ENCODE measurements around the gene PPIL6. TPM values are rescaled to one million over a fixed set of nuclear protein-coding genes. Genes with fewer than 3 reads are reported as not detected.

The PPIL6 gene
- total RNA-seq, 4 donors from 2014 or later: 2.3 to 7.4 (median 4.1) TPM

DNA sequence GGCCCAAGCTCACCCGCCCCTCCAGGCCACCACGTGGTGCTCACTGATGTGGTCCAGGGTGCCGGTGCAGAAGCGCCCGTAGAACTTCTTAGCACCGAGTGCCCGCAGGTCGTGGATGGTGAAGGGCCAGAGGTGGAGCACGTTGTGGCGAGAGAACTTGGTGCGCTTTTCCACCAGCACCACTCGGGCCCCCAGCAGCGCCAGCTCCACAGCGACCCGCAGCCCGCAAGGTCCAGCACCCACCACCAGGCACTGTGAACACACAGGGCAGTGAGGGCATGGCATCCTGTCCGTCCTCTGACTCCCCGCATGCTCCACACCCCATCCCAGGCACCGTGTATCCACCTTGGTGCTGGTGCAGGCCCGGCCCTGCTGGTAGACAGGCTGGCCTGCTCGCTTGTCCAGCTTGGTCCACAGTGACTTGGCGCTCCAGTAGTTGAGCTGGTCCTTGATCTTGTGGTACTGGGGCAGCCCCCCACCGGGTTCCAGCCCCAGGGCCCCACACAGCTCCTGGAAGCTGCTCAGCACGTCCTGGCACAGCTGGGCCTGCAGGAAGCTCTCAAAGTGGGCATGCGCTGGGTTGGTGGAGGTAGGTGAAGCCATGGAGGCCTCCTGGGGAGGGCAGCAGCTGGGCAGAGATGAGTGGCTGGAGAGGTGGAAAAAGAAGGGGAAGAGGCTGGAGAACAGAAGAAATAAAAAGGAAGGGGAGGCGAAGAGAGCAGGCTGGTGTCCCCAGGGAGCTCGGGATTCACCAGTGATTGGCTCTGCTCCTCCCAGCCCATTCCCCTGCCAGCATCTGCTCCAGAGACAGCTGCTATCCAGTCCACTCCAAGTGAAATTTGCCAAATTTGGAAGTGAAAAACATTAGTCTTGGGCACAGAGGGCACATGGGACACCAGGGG lies 13.4 kb upstream of the PPIL6 start:
- no peak for DNase-seq (ENCODE audit: low spot score)
- ATAC-seq (ENCODE audit: low FRiP score): no peak
- TF ChIP-seq, protein P1, sequence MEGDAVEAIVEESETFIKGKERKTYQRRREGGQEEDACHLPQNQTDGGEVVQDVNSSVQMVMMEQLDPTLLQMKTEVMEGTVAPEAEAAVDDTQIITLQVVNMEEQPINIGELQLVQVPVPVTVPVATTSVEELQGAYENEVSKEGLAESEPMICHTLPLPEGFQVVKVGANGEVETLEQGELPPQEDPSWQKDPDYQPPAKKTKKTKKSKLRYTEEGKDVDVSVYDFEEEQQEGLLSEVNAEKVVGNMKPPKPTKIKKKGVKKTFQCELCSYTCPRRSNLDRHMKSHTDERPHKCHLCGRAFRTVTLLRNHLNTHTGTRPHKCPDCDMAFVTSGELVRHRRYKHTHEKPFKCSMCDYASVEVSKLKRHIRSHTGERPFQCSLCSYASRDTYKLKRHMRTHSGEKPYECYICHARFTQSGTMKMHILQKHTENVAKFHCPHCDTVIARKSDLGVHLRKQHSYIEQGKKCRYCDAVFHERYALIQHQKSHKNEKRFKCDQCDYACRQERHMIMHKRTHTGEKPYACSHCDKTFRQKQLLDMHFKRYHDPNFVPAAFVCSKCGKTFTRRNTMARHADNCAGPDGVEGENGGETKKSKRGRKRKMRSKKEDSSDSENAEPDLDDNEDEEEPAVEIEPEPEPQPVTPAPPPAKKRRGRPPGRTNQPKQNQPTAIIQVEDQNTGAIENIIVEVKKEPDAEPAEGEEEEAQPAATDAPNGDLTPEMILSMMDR (IDR thresholded peaks at IDR 0.05): no peak

DNA sequence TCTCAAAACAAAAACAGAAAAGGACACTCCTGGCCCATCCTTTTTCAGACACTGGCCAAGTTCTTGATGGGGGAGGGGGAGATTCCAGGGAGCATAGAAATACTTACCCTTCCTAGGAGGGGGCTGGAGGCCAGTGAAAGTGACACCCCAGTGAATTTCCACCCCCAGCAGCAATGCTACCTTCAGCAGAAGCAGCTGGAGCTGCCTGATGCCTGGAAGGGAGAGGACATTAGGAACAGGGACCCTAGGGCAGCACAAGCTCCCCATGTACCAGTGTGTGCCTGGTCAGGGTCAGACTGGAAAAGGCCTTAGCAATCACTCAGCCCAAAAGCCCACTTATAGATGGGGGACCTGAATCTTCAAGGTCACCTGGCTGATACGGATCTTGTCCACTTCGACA lies 12.7 kb upstream of the PPIL6 start:
- DNase-seq (ENCODE audit: low spot score): no peak
- TF ChIP-seq, protein P1 (IDR thresholded peaks at IDR 0.05): no peak

DNA sequence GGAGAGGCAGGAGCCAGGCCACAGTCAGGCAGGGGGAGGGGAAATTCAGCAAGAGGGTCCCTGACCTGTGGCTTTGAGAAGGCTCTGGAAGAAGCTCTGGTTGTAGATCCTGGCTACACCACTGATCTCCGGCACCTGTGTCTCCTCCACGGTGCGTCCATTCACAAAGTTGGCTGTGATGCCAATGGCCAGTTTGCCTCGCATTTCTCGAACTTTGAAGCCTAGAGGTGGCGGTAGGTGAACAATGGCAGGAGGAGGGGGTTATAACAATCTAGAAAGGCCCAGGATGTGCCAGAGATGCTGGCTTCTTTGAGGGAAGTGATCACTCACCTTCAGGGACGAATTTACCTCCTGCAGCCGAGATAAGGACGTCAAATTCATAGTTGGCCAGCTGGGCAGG lies 11.8 kb upstream of the PPIL6 start:
- TF ChIP-seq, protein P1 (IDR thresholded peaks at IDR 0.05): no peak
- ATAC-seq (ENCODE audit: low FRiP score) (no peak), DNase-seq (ENCODE audit: low spot score) (no peak)

More for the DNA sequence above, 12.7 kb upstream of the PPIL6 start:
- no peak for ATAC-seq (ENCODE audit: low FRiP score)

DNA sequence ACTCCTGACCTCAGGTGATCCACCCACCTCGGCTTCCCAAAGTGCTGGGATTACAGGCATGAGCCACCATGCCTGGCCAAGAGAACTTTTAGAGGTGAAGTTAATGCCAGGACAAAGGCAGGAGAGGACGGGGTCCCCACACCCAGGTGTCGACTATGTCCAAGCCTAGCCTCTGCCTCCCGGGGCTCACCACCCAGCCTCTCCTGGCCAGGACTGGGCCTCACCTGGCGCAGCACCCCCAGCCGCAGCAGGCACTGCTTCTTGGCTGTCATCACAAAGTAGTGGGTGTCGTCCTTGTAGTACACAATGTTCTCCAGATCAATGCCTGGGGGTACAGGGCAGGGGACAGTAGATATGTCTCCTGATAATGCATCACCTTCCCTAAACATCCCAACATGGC lies 10.9 kb upstream of the PPIL6 start:
- DNase-seq (ENCODE audit: low spot score) (no peak), ATAC-seq (ENCODE audit: low FRiP score) (no peak)
- TF ChIP-seq, protein P1 (IDR thresholded peaks at IDR 0.05): no peak

DNA sequence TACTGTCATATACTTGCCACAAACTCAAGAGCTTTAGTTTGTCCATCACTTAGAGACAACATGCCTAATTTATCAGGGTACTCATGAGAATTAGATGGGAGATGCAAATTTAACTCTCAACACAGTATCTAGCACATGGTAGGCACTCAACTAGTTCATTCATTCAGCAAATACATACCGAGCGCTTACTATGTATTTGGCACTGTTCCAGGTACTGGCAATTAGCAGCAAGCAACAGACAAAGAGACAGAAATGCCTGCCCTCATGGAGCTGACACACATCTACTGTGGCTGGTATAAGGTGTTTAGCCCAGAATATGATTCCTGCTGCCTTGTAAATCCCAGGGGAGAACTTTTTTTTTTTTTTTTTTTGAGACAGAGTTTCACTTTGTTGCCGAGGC lies 10.4 kb upstream of the PPIL6 start:
- TF ChIP-seq, protein P1 (IDR thresholded peaks at IDR 0.05): no peak
- ATAC-seq (ENCODE audit: low FRiP score) (no peak), DNase-seq (ENCODE audit: low spot score) (no peak)

DNA sequence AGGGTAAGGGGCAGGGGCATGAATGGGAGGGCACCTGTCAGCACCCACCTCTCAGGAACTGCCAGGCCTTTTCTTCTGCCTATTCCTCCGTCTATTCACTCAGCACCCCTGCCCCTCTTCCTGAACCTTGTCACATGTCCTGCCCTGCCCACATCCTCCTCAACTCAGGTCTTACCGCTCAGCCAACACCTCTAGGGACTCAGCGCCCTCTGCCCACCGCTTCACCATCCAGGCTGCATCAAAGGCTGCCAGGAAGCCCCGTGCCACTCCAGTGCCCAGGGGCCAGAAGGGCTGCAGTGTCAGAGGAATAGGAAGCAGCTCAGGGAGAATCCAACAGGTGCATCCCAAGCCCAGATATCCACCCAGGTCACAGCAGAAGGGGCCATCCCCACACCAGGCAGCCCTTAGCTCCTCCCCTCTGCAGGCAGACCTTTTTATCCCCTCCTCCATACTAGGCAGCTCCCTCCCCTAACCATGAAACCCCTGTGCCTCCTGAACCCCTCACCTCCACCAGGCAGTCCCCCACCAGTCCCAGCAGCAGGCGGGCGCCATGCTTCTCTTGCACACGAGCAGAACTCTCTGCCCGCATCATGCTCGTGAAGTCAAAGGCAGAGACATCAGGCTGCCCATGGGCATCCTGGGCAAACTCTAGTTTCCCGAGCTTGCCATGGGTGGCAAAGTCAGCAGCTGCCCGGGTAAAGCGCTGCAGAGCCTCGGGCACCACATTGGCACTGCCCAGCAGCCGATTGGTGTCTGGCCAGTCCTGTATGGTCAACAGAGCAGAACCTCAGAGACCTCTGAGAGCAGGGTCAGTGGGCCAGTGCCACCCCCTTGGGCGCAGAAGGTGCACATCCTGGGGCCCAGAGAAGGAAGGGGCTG lies 9.6 kb upstream of the PPIL6 start:
- TF ChIP-seq, protein P1 (IDR thresholded peaks at IDR 0.05): no peak
- ATAC-seq (ENCODE audit: low FRiP score) (no peak), DNase-seq (ENCODE audit: low spot score) (no peak)
